HG02571 (cell line): ENCODE measurements around the gene PTS.

ENCODE experiments used
- ATAC-seq: cut with Tn5 transposase; IDR thresholded peaks from one replicate; pipeline ENCODE4 v1.9.1; 2021; ENCODE audit warnings: mild to moderate bottlenecking, moderate library complexity; ENCODE audit not compliant: unreplicated experiment

The PTS gene

DNA sequence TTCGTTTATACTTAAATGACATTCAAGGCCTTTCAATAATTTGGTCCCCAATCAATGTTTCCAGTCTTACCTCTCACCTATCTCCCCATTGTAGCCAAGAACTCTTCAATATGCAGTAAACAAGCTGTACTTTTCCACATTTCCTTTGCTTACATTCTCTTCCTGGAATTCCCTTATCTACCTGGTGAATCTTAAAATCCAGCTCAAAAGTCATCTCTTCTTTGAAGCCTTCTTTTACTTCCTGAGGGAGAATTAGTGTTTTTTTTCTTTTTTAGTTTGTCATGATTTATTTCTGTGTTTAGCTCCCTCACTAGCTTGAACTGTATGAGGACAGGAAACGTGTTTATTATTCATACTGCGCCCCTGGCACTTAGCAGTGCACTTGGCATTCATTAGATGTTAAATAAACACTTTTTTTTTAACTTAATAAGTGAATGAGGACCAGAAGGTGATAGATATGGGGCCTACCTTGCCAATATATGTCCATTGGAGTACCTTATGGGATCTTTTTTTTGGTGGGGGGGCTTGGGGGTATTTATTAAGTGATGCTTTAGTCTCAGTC, 4.9 kb upstream of the PTS start:
- no peak for ATAC-seq

DNA sequence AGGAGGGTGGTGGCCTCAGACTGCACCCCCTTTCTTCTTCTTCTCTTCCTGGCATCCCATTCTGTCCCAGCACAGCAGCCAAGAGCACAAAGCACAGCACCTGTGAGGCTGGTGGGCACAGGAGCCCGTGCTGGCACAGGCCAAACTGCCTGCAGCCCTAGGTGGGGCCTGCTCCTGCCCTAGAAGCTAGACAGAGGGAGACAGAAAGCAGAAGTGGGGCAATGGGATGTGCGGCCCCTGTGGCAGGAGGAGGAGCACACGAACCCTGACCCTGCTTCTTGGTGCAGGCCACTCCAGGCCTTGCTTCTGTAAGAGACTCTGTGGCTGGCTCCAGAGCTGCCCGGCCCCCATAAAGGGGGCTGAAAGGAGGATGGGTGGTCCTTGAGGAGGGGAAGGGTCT, 3.9 kb upstream of the PTS start:
- no peak for ATAC-seq

GRCh38 chr11:112223121-112223520, 3.1 kb upstream of the PTS start:
- no peak for ATAC-seq

DNA sequence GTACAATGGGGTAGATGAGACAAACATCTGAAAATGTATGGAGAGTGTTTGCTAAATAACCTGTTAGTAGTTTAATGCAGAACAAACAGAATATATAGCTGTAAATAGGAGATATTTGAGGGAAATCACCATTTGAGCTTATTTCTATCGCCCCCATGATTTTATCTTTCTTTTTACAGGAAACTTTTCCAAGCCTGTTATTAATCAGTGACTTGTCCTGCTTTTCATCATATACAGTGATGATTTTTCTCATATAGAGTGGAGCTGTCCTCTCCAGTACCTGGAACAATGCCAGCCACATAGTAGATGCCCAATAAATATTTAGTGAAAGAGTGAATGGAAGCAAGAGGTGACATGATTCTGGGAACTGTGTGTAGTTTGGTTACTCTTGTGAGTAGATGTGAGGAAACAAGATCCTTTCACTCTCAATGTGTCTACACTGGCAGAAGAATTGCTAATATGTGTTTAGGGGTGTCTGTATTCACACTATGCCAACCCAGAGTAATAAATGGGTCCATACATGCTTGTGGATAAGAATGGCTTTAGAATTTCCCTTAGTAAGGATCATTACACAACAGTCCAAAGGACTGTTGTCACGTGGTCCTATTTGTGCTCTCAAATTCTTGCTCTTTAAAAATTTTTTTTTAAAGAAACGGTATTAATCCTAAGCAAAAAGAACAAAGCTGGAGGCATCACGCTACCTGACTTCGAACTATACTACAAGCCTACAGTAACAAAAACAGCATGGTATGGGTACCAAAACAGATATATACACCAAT, 2.3 kb upstream of the PTS start:
- no peak for ATAC-seq

DNA sequence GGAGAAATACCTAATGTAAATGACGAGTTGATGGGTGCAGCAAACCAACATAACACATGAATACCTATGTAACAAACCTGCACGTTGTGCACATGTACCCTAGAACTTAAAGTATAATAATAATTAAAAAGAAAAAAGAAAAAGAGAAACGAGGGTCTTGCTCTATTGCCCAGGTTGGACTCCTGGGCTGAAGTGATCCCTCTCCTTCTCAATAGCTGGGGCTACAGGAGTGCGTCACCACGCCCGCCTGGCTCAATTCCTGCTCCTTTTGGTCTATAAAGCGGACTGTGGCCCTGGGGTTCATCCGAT, 521 bp upstream of the PTS start:
- ATAC-seq, result no peak

- peak; percentile 51 for ATAC-seq
Observed at GRCh38 chr11:112226831-112227401, 688 bp downstream of the PTS start.

DNA sequence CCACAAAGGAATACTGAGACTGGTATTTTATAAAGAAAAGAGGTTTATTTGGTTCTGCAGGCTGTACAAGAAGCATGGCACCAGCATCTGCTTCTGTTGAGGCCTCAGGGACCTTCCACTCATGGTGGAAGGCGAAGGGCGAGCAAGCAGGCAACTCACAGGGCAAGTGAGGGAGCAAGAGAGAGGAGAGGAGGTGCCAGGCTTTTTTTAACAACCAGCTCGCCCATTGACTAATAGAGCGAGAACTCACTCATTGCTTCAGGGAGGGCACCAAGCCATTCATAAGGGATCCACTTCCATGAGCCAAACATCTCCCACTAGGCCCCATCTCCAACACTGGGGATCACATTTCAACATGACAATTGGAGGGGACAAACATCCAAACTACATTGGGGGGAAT, 1.2 kb downstream of the PTS start:
- ATAC-seq, result no peak

DNA sequence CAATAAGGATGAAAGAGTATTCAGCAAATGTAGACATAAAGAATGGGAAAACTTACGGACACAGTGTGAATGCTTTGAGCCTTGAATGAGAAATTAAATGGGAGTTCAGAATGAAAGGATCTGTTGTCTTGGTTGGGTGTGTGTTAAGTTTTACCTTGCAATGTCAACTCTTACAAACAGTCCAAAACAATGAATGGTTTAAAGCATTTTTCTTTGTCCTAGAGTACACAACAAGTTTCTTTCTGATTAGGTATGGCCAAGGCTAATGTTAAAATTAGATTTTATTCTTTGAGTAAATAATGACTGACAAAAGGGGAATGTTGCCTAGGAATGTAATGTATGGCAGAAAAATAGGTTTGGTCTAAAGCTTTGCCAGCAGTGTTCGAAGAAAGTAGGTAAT, 2.5 kb downstream of the PTS start:
- no peak for ATAC-seq

GRCh38 chr11:112229159-112229558, 2.9 kb downstream of the PTS start:
- ATAC-seq, result no peak

- ATAC-seq, result no peak
Observed at GRCh38 chr11:112229746-112230433, 3.7 kb downstream of the PTS start.

GRCh38 chr11:112231952-112232351, 5.7 kb downstream of the PTS start:
- ATAC-seq, result no peak

DNA sequence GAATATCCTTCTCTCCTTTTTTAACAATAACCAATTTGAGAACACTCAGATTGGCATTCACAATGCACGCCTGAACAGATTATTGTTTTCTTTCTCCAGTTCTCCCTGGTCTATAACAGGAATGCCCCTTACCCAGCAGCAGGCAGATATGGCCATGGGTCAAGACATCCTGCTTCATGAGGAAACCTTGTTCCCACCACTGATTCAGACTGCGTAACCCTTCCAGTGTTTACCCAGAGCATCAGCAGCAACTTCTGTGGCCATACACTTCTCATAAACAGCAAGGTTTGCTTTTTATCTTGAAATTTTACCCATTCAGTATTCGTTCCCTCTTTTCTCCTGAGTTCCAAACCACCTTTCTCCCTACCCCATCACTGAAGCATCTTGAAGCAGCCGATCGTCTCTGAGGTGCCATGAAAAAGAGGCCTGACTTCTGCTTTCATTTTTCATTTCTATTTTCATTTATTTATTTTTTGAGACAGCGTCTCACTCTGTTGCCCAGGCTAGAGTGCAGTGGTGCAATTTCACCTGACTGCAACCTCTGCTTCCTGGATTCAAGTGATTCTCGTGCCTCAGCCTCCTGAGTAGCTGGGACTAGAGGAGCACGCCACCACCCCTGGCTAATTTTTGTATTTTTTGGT, 9.6 kb downstream of the PTS start:
- ATAC-seq, result no peak

DNA sequence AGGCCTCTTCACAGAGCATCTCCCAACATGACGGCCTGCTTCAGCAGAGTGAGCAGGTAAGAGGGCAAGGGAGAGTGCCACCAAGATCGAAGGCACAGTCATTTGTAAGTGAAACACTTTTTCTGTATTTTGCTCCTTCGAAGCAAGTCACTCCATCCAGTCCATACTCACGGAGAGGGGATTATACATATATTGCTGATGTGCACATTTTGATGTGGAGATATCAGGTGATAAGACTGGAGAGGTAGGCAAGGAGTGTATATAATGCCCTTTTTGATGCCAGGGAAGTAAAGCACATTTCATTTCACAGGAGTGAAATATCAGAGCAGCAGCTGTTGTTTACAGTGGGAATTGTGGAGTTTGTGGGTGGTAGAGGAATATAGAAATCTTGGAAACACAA, 11.2 kb downstream of the PTS start:
- ATAC-seq, result no peak

- ATAC-seq, result no peak
Observed at GRCh38 chr11:112238041-112238440, 11.8 kb downstream of the PTS start.

GRCh38 chr11:112241486-112241885, 15.3 kb downstream of the PTS start:
- ATAC-seq, result no peak

- no peak for ATAC-seq
Observed at GRCh38 chr11:112247201-112247600, 21.0 kb downstream of the PTS start.

- ATAC-seq, result no peak
Observed at GRCh38 chr11:112248201-112248600, 22.0 kb downstream of the PTS start.

DNA sequence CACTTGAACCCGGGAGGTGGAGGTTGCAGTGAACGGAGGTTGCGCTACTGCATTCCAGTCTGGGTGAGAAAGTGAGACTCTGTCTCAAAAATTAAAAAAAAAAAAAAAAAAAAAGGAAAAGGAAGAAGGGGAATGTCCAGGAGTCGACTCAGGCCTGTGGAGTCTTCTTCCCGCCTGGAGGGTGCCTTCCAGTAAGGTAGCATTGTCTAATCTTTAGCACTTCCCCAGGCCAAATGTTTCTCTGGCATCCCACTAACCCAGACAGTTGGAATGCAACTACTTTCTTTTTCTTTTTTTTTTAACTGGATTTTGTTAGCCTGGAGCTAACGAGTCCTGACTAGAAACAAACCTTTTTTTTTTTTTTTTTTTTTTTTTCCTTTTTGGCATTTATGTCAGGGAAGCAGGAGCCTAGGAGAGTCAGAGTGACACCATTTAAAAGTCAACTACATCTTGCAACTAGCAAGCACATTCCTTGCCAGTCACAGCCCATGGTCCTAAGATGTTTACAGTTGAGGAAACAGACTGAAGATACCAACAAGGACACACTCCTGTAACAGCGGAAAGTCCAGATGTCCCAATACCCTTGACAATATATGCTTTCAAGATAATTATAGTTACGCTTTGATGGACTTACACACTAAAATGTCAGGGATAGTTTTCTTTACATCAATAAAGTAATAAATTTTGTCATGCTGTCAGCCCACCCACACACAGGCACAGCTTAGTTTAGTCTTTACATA, 23.8 kb downstream of the PTS start:
- ATAC-seq, result no peak

DNA sequence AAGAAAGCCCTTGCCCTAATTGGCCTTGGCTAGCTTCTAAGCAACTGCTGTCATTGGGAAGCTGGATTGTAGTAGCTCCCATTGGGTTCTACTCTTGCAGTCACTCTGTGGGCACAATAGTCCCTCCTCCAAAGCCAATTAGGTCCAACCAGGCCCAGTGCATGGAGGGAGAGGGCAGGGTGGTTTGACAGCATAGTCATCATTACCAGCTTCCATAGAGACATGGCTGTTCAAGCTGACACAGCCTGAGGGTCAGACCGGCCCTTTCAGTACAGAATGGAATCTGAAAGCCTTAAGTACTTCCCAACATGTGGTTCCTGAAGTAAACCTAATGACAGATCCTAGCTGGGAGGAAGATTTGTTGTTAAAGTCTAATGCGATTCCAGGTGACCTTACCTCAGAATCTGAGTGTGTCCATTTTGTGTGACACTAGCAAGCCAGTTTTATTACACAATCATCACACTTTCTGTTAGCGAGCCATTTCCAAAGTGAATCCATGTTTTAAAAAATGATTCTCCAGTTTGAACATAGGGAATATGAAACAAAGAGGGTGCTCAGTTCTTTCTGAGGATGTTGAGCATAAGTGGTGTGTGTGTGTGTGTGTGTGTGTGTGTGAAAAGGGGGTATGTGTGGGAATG, 27.5 kb downstream of the PTS start:
- no peak for ATAC-seq

GRCh38 chr11:112255067-112255720, 29.0 kb downstream of the PTS start:
- ATAC-seq, result no peak
